Keratinocyte (primary cell): Measurements from ENCODE around the gene DTX3.

Experiments
- CTCF ChIP-seq, 3 experiments: IDR thresholded peaks in 1 of 3; conservative IDR thresholded peaks in 1 of 3; optimal IDR thresholded peaks in 1 of 3; 2 replicates in 2 of 3; 3 replicates in 1 of 3; pipeline versions ENCODE3 to v1.5.1; 2011; ENCODE audit warnings: low read length in 3 of 3, mild to moderate bottlenecking in 3 of 3, moderate library complexity in 2 of 3, control low read depth in 1 of 3, inconsistent platforms in 1 of 3; ENCODE audit not compliant: insufficient read depth in 2 of 3; ENCODE audit errors: extremely low read depth in 1 of 3
- EZH2 ChIP-seq: IDR thresholded peaks from one replicate; pipeline ENCODE4 v1.6.1; 2012; ENCODE audit warnings: inconsistent platforms, mild to moderate bottlenecking, low read length, moderate library complexity

- TF ChIP-seq EZH2: no peak
- TF ChIP-seq CTCF (optimal IDR thresholded peaks at IDR 0.05 in 1 of 3, IDR thresholded peaks at IDR 0.05 in 1 of 3, conservative IDR thresholded peaks at IDR 0.05 in 1 of 3; ENCODE audit: extremely low read depth in 1 of 3, insufficient read depth in 2 of 3, low read length in 3 of 3): no peak
Observed at GRCh38 chr12:57584050-57584449, 20.6 kb upstream of the DTX3 start.
